GM12878 (cell line): ENCODE results near the gene STARD13. TPM values are rescaled to one million over a fixed set of nuclear protein-coding genes. Genes with fewer than 3 reads are reported as not detected.

Source experiments
- ELK1 ChIP-seq: IDR thresholded peaks from 2 replicates; pipeline ENCODE4 v1.6.1; 2012; ENCODE audit warnings: low read depth, low read length, improper control_type of control experiment
- ETV6 ChIP-seq, 2 experiments: fragments of 450-650 bp in 1 of 2; IDR thresholded peaks in 1 of 2; conservative IDR thresholded peaks in 1 of 2; 2 replicates each; pipeline ENCODE4 v1.6.1; 2014; ENCODE audit warnings: antibody characterized with exemption in 1 of 2, borderline replicate concordance in 1 of 2, low read depth in 1 of 2, mild to moderate bottlenecking in 1 of 2, moderate library complexity in 1 of 2
- HDGF ChIP-seq: fragments of 450-650 bp; IDR thresholded peaks from 2 replicates; pipeline ENCODE4 v1.6.1; 2016; ENCODE audit warnings: antibody characterized with exemption
- HSF1 ChIP-seq: fragments of 150-350 bp; IDR thresholded peaks from 2 replicates; pipeline ENCODE4 v1.6.1; 2014; ENCODE audit warnings: mild to moderate bottlenecking, low read depth, low read length
- IRF5 ChIP-seq: fragments of 450-650 bp; IDR thresholded peaks from 2 replicates; pipeline ENCODE4 v1.6.1; 2017; ENCODE audit warnings: borderline replicate concordance
- LARP7 ChIP-seq: fragments of 450-650 bp; IDR thresholded peaks from 2 replicates; pipeline ENCODE4 v1.6.1; 2017; ENCODE audit warnings: mild to moderate bottlenecking
- MTA2 ChIP-seq: fragments of 450-650 bp; IDR thresholded peaks from 2 replicates; pipeline ENCODE4 v1.6.1; 2016; ENCODE audit warnings: low read depth, mild to moderate bottlenecking, moderate library complexity
- NFIC ChIP-seq: IDR thresholded peaks from 2 replicates; pipeline ENCODE4 v1.6.1; 2012; ENCODE audit warnings: low read depth, mild to moderate bottlenecking, inconsistent platforms, low read length, moderate library complexity
- NFXL1 ChIP-seq: fragments of 450-650 bp; IDR thresholded peaks from 2 replicates; pipeline ENCODE4 v1.6.1; 2017; ENCODE audit warnings: antibody characterized with exemption, mild to moderate bottlenecking, borderline replicate concordance
- RB1 ChIP-seq: fragments of 450-650 bp; formaldehyde crosslinking; IDR thresholded peaks from 2 replicates; pipeline ENCODE4 v1.6.1; 2017; ENCODE audit warnings: mild to moderate bottlenecking, borderline replicate concordance
- ZNF217 ChIP-seq: fragments of 450-650 bp; IDR thresholded peaks from 2 replicates; pipeline ENCODE4 v1.6.1; 2017; ENCODE audit warnings: antibody characterized with exemption, mild to moderate bottlenecking
- ZNF24 ChIP-seq: fragments of 450-650 bp; IDR thresholded peaks from 2 replicates; pipeline ENCODE4 v1.6.1; 2017; ENCODE audit warnings: antibody characterized with exemption, mild to moderate bottlenecking
- ZNF622 ChIP-seq: fragments of 450-650 bp; IDR thresholded peaks from 2 replicates; pipeline ENCODE4 v1.6.1; 2017; ENCODE audit warnings: mild to moderate bottlenecking, inconsistent platforms
- ZNF687 ChIP-seq: fragments of 450-650 bp; IDR thresholded peaks from 2 replicates; pipeline ENCODE4 v1.6.1; 2017; ENCODE audit warnings: mild to moderate bottlenecking, moderate library complexity
- polyA plus RNA-seq, 11 experiments: library from polyadenylated mRNA; depleted of rRNA in 4 of 11; unstranded in 6 of 11; stranded (reverse) in 5 of 11; fragments of >200 nt; fragmentation: Nextera tagmentation in 4 of 11; fragmentation: Illumina TruSeq in 1 of 11; extraction: Ambion mirVana in 4 of 11; extraction: Trizol in 1 of 11; gene quantifications; 1 replicate in 1 of 11; 2 replicates in 10 of 11; pipeline versions ENCODE4 v1.2.1 to v1.2.3, GENCODE V29; 2011 to 2016; ENCODE audit warnings: inconsistent platforms in 2 of 11, missing spikeins in 2 of 11, low read depth in 1 of 11
- total RNA-seq, 4 experiments: library from RNA; depleted of rRNA in 3 of 4; stranded (reverse); fragments of >200 nt in 3 of 4; fragmentation: Illumina TruSeq in 1 of 4; extraction: Trizol in 1 of 4; gene quantifications; 2 replicates each; pipeline versions ENCODE4 v1.2.1 to v1.2.3, GENCODE V29; 2013 to 2021
- TF ChIP-seq, protein P1 (sequence below): IDR thresholded peaks from 2 replicates; pipeline ENCODE4 v1.6.1; 2012; ENCODE audit warnings: improper control_type of control experiment, low read depth, low read length; ENCODE audit not compliant: insufficient replicate concordance

The STARD13 gene
- total and polyA plus RNA-seq, 10 of the 15 experiments (the other 5 are each of a cell fraction or from before 2014, with no cell fraction given): 4.0 to 41.6 (median 10.1) TPM

GRCh38 chr13:33146843-33147611 lies 138.5 kb downstream of the STARD13 start (continued):
- TF ChIP-seq, protein P1, sequence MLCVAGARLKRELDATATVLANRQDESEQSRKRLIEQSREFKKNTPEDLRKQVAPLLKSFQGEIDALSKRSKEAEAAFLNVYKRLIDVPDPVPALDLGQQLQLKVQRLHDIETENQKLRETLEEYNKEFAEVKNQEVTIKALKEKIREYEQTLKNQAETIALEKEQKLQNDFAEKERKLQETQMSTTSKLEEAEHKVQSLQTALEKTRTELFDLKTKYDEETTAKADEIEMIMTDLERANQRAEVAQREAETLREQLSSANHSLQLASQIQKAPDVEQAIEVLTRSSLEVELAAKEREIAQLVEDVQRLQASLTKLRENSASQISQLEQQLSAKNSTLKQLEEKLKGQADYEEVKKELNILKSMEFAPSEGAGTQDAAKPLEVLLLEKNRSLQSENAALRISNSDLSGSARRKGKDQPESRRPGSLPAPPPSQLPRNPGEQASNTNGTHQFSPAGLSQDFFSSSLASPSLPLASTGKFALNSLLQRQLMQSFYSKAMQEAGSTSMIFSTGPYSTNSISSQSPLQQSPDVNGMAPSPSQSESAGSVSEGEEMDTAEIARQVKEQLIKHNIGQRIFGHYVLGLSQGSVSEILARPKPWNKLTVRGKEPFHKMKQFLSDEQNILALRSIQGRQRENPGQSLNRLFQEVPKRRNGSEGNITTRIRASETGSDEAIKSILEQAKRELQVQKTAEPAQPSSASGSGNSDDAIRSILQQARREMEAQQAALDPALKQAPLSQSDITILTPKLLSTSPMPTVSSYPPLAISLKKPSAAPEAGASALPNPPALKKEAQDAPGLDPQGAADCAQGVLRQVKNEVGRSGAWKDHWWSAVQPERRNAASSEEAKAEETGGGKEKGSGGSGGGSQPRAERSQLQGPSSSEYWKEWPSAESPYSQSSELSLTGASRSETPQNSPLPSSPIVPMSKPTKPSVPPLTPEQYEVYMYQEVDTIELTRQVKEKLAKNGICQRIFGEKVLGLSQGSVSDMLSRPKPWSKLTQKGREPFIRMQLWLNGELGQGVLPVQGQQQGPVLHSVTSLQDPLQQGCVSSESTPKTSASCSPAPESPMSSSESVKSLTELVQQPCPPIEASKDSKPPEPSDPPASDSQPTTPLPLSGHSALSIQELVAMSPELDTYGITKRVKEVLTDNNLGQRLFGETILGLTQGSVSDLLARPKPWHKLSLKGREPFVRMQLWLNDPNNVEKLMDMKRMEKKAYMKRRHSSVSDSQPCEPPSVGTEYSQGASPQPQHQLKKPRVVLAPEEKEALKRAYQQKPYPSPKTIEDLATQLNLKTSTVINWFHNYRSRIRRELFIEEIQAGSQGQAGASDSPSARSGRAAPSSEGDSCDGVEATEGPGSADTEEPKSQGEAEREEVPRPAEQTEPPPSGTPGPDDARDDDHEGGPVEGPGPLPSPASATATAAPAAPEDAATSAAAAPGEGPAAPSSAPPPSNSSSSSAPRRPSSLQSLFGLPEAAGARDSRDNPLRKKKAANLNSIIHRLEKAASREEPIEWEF: peak; percentile 89
- peak; percentile 89; the same call in 1 of the 2 replicates for TF ChIP-seq ZNF217
- no peak for TF ChIP-seq HDGF
- TF ChIP-seq HSF1: no peak
- peak; percentile 99 for TF ChIP-seq ZNF687
- peak; percentile 100 for TF ChIP-seq MTA2
- no peak for TF ChIP-seq NFXL1
- TF ChIP-seq NFIC: peak; percentile 99
- peak; percentile 89 for TF ChIP-seq ZNF24
- no peak for TF ChIP-seq IRF5
- no peak for TF ChIP-seq ZNF622
- TF ChIP-seq RB1: no peak; the same call in 1 of the 2 replicates
- no peak for TF ChIP-seq ELK1
- peak in 1 of 2 experiments; percentile 87; a peak in 2 of 4 replicates for TF ChIP-seq ETV6 (conservative IDR thresholded peaks at IDR 0.05 in 1 of 2, IDR thresholded peaks at IDR 0.05 in 1 of 2; ENCODE audit: borderline replicate concordance in 1 of 2, low read depth in 1 of 2)
- no peak for TF ChIP-seq LARP7
